Karpas-422 (cell line): Measurements from ENCODE around the gene PMM2. TPM values are rescaled to one million over a fixed set of nuclear protein-coding genes. Genes with fewer than 3 reads are reported as not detected.
"Not testable (repeated sequence)": the region's sequence is repeated elsewhere in the genome, so short reads cannot be mapped to it uniquely, and the experiment has no call there.

Experiments
- DNase-seq: peaks from one replicate; pipeline ENCODE4 v3.0.0-alpha.2; 2015
- H2AFZ ChIP-seq: fragments of 200-600 bp; sonication (generic); 2 replicates; pipeline ENCODE4 v1.6.1; 2014; ENCODE audit warnings: antibody characterized with exemption, low read length, mixed read lengths
- H3K27ac ChIP-seq: fragments of 200-600 bp; sonication (generic); 2 replicates; pipeline ENCODE4 v1.5.1; 2014; ENCODE audit warnings: mild to moderate bottlenecking, low read length, moderate library complexity
- H3K27me3 ChIP-seq: fragments of 200-600 bp; sonication (generic); 2 replicates; pipeline ENCODE4 v1.6.1; 2014; ENCODE audit warnings: low read length, mixed read lengths
- H3K36me3 ChIP-seq: fragments of 200-600 bp; sonication (generic); 2 replicates; pipeline ENCODE4 v1.6.1; 2014; ENCODE audit warnings: low read length, mixed read lengths; ENCODE audit not compliant: insufficient read depth
- H3K4me1 ChIP-seq: fragments of 200-600 bp; sonication (generic); 2 replicates; pipeline ENCODE4 v1.6.1; 2014; ENCODE audit warnings: mild to moderate bottlenecking, low read length, mixed read lengths
- H3K4me2 ChIP-seq: fragments of 200-600 bp; sonication (generic); 2 replicates; pipeline ENCODE4 v1.6.1; 2014; ENCODE audit warnings: low read length, low read depth, mild to moderate bottlenecking; ENCODE audit not compliant: poor library complexity, severe bottlenecking
- H3K4me3 ChIP-seq: fragments of 200-600 bp; sonication (generic); 2 replicates; pipeline ENCODE4 v1.5.1; 2014; ENCODE audit warnings: mild to moderate bottlenecking, antibody characterized with exemption, low read length, mixed read lengths
- H3K79me2 ChIP-seq: fragments of 200-600 bp; sonication (generic); 2 replicates; pipeline ENCODE4 v1.6.1; 2014; ENCODE audit warnings: mild to moderate bottlenecking, low read length, mixed read lengths
- H3K9ac ChIP-seq: fragments of 200-600 bp; sonication (generic); 2 replicates; pipeline ENCODE4 v1.6.0; 2014; ENCODE audit warnings: low read length
- H3K9me2 ChIP-seq: fragments of 200-600 bp; sonication (generic), shearing (Covaris generic); replicated peaks from 2 replicates; pipeline ENCODE4 v1.6.0; 2014; ENCODE audit warnings: mild to moderate bottlenecking, low read length, moderate library complexity; ENCODE audit not compliant: insufficient read depth
- H3K9me3 ChIP-seq: fragments of 300-700, 200-600 bp; sonication (generic); 2 replicates; pipeline ENCODE4 v1.6.1; 2014; ENCODE audit warnings: low read length, mixed read lengths
- H4K20me1 ChIP-seq: fragments of 200-600 bp; sonication (generic); 2 replicates; pipeline ENCODE4 v1.6.1; 2014; ENCODE audit warnings: mild to moderate bottlenecking, antibody characterized with exemption, low read length, low read depth; ENCODE audit not compliant: insufficient read depth
- total RNA-seq: library from RNA; depleted of rRNA; stranded (reverse); fragments of >200 nt; shearing (Covaris generic); gene quantifications from 2 replicates; pipeline ENCODE4 v1.2.3, GENCODE V29; 2014; ENCODE audit warnings: low replicate concordance

Gene PMM2
- total RNA-seq, 1 experiment from 2014 or later: 27.1 TPM

DNA sequence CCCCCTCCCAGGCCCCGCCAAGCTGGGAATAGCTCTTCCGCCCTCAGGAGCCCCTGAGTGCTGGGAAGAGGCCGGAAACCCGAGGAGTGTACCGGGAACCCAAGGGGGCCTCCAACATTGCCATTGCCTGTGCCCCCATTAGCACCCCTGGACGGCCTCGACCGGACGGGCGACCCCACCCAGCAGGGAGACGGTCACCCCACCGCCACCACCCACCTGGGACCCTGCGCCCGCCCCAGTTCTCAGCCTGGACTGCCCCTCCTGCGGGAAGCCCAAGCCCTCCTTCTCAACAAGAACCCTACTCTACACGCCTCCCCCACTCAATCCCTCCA lies 69.2 kb downstream of the PMM2 start:
- Histone ChIP-seq H3K27me3 (no peaks in the 10 kb centered on the region), H3K4me1 (peaks cover 62% of the 10 kb centered on the region), H3K9me3 (no peaks in the 10 kb centered on the region), H3K9me2 (no peaks in the 10 kb centered on the region), H3K27ac (peak overlapping the region; percentile 92), H2AFZ (no peak overlapping the region), H4K20me1 (peaks cover 23% of the 10 kb centered on the region), H3K4me3 (peak overlapping the region; percentile 92), H3K36me3 (0 out of 2 replicates have a peak, but pooled peaks cover 4% of the 10 kb centered on the region), H3K79me2 (peaks cover 58% of the 10 kb centered on the region), H3K9ac (peak overlapping the region; percentile 96), H3K4me2 (peak overlapping the region; percentile 93)
- DNase-seq: no peak

DNA sequence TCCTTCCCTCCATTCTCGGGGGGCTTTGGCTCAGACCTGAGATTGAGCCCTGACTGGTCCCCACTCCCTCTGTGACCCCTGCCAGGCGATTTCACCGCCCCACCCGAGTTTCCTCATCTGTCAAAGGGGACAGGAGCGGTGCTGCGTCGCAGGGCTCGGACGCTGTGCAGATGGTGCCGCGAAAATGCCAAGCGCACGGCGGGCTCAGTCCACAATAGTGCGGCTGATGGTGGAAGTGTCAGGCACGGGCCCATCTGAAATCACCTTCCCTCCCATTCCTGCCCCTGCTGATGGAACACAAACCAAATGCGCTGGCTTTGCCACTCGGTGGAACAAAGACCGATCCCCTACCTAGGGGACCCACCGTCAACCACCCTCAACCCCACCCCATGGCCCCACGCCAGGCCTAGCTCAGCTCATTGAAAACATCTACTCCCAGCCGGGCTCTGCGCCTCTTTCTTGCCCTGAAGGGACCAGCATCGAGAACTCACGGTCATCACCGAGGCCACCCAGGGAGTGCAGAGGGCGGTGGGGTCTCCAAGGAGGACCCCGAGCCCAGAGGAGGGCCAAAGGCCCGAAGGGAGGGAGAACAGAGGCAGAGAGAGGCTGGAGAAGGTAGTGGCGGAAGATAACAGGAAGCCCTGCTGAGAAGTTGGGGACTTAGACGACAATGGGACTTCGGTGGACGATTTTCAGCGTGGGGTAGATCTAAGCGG lies 69.7 kb downstream of the PMM2 start:
- Histone ChIP-seq H3K4me3 (peak overlapping the region; percentile 92), H3K27me3 (no peaks in the 10 kb centered on the region), H3K9me3 (no peaks in the 10 kb centered on the region), H2AFZ (no peak overlapping the region), H3K9ac (peak overlapping the region; percentile 96), H3K4me1 (peaks cover 63% of the 10 kb centered on the region), H3K27ac (peak overlapping the region; percentile 92), H3K36me3 (0 out of 2 replicates have a peak, but pooled peaks cover 2% of the 10 kb centered on the region), H3K79me2 (peaks cover 53% of the 10 kb centered on the region), H3K9me2 (no peaks in the 10 kb centered on the region), H3K4me2 (peak overlapping the region; percentile 93), H4K20me1 (peaks cover 23% of the 10 kb centered on the region)
- peak; percentile 74 for DNase-seq

DNA sequence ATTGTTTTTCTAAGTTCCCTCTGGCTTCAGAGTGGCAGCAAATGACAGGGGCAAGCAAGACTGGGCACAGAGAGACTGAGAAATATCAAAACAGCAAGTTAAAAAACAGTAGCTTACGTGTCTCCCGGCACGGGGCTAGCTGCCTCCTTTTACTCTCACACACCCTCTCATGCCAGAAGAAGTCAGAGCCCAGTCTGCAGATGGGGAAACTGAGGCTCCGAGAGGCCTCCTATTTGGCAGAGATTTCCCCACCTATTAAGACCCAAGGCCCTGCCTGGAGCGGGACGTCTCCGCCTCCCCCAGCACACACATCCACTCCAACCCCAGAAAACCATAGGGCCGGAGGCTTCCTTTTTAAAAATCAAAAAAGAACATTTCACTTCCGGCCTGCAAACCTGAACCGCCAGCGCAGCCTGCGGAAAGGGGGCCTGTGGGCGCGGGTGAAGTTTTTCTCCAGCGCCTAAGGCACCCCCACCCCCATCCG lies 70.3 kb downstream of the PMM2 start:
- Histone ChIP-seq H3K27ac (peak overlapping the region; percentile 92), H3K9me2 (no peaks in the 10 kb centered on the region), H3K4me1 (peaks cover 63% of the 10 kb centered on the region), H3K4me3 (peak overlapping the region; percentile 92), H2AFZ (peak overlapping the region; percentile 80; the same call in 1 of the 2 replicates), H3K36me3 (no peaks in the 10 kb centered on the region), H4K20me1 (peaks cover 23% of the 10 kb centered on the region), H3K27me3 (no peaks in the 10 kb centered on the region), H3K79me2 (peaks cover 49% of the 10 kb centered on the region), H3K4me2 (peak overlapping the region; percentile 93), H3K9me3 (no peaks in the 10 kb centered on the region), H3K9ac (peak overlapping the region; percentile 96)
- no peak for DNase-seq

DNA sequence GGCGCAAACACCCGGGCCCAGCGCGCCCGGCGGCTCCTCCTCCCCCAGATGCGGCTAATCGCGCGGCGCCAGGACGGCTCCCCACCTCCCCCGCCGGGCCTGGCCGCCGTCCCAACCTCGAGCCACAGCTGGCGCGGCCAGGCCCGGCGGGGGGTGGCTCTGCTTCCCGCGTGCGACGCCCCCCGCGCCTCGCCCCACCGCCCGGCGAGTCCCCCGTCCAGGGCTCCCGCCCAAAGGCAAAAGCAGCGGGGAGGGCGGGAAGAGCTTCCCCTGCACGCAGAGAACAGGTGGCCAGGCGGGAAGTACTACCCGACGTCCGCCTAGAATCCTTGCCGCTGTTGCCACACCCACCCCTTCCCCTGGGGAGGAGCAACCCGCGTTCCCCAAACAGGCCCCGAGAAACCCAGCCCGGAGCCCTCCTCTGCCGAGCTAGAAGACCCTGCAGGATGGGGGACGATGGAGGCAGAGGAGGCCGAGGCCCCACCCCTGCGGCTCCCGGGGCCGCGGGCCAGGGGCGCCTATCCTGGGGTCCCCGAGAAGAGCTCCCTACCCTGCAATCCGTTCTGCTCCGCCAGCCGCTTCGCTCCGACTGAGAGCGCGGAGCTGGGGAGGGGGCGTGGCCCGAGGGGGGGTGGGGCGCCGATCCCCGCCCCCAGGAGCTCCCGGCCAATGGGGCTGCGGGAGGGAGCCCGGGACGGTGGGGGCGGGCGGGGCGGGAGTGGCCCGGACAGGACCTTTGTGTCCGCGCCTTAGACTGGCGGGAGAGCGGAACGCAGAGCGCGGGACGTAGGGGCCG lies 71.0 kb downstream of the PMM2 start, which contains the start of gene CARHSP1:
CARHSP1 (minus strand) TSS at position 591 of the 796 bp plus-strand sequence. CDS start 9,678 bp downstream, outside the sequence.
- H3K27ac ChIP-seq: peak within 1 kb of the TSS; percentile 92
- DNase-seq: peak; percentile 97
- peak within 1 kb of the TSS; percentile 92 for H3K4me3 ChIP-seq
- no peaks in the 10 kb centered on the region for H3K9me3 ChIP-seq
- H3K4me1 ChIP-seq: peaks cover 63% of the 10 kb centered on the region
- peaks cover 43% of the 10 kb centered on the region for H3K79me2 ChIP-seq
- no peaks in the 10 kb centered on the region for H3K9me2 ChIP-seq
- peak within 1 kb of the TSS; percentile 93 for H3K4me2 ChIP-seq
- peaks cover 16% of the 10 kb centered on the region; the same call in 1 of the 2 replicates for H4K20me1 ChIP-seq
- peak within 1 kb of the TSS; percentile 80; the same call in 1 of the 2 replicates for H2AFZ ChIP-seq
- no peaks in the 10 kb centered on the region for H3K27me3 ChIP-seq
- H3K36me3 ChIP-seq: no peaks in the 10 kb centered on the region
- H3K9ac ChIP-seq: peak within 1 kb of the TSS; percentile 96

DNA sequence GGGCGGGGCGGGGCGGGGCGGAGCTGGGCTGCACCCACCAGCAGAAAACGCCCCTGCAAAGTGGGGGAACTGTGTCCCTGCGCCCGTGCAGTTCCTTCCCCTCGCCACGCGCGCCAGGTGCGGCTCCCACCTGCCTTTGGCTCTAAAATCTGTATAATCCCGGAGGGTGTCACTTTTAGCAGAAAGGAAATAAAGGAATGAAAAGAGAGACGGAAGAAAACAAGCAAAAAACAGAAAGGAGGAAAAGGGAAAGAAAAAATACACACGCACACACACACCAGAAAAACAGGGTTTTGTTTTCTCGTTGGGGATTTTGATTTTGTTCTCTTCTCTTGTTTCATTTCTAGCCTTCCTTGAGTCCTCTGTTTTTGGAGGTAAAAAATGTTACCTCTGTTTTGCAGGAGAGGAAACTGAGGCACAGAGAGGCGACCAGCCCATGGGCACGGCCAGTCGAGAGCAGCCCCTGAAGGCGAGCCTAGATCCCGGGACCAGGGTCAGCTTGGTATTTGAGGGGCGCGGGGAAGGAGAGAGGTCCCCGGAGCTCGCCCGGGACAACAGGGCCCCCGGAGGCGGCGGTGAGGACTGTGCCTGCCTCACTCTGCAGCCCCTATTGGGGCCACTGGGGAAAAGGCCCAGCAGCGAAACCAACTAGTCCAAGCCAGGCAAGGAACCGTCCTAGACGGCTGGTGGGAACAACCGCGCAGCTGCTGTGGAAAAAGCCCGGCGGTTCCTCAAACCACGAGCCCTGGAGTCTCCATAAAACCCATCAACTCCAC lies 71.8 kb downstream of the PMM2 start:
- Histone ChIP-seq H3K4me3 (peak overlapping the region; percentile 60), H3K79me2 (peaks cover 37% of the 10 kb centered on the region), H3K9ac (peak overlapping the region; percentile 66), H4K20me1 (peaks cover 11% of the 10 kb centered on the region; the same call in 1 of the 2 replicates), H3K9me3 (no peaks in the 10 kb centered on the region), H3K27me3 (no peaks in the 10 kb centered on the region), H3K4me2 (peak overlapping the region; percentile 79), H3K27ac (peak overlapping the region; percentile 45), H3K9me2 (no peaks in the 10 kb centered on the region), H3K4me1 (peaks cover 56% of the 10 kb centered on the region), H3K36me3 (no peaks in the 10 kb centered on the region), H2AFZ (peak overlapping the region; percentile 62; the same call in 1 of the 2 replicates)
- DNase-seq: no peak

DNA sequence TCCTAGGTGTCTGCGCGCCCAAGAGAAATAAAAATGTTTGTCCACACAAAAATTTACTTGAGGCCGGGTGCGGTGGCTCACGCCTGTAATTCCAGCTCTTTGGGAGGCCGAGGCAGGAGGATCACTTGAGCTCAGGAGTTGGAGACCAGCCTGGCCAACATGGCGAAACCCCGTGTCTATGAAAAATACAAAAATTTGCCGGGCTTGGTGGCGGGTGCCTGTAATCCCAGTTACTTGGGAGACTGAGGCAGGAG lies 72.3 kb downstream of the PMM2 start:
- H3K4me1 ChIP-seq: peaks cover 51% of the 10 kb centered on the region
- peaks cover 11% of the 10 kb centered on the region; the same call in 1 of the 2 replicates for H4K20me1 ChIP-seq
- not testable (repeated sequence) for H3K9ac ChIP-seq, H3K27ac ChIP-seq, DNase-seq, H3K4me3 ChIP-seq, H3K27me3 ChIP-seq, H3K9me3 ChIP-seq, H2AFZ ChIP-seq, H3K36me3 ChIP-seq, H3K9me2 ChIP-seq
- peak overlapping the region; percentile 79 for H3K4me2 ChIP-seq
- H3K79me2 ChIP-seq: peaks cover 31% of the 10 kb centered on the region

DNA sequence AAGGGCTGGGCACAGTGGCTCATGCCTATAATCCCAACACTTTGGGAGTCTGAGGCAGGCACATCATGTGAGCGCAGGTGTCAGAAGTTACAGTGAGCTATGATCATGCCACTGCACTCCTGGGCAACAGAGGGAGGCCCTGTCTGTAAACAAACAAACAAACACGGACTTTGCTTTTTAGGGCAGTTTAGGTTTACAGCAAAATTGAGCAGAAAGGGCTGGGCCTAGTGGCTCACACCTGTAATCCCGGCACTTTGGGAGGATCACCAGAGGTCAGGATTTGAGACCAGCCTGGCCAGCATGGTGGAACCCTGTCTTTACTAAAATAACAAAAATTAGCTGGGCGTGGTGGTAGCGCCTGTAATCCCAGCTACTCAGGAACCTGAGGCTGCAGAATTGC lies 74.4 kb downstream of the PMM2 start:
- Histone ChIP-seq H3K4me2 (no peak overlapping the region), H4K20me1 (0 out of 2 replicates have a peak, but pooled peaks cover 3% of the 10 kb centered on the region)

More for the DNA sequence above, 74.4 kb downstream of the PMM2 start:
- Histone ChIP-seq H3K4me1 (peaks cover 30% of the 10 kb centered on the region), H3K36me3 (no peaks in the 10 kb centered on the region), H2AFZ (no peak overlapping the region), H3K27ac (peak overlapping the region; percentile 81; the same call in 1 of the 2 replicates), H3K9me3 (no peaks in the 10 kb centered on the region), H3K9ac (no peak overlapping the region), H3K79me2 (peaks cover 10% of the 10 kb centered on the region), H3K9me2 (no peaks in the 10 kb centered on the region), H3K27me3 (no peaks in the 10 kb centered on the region), H3K4me3 (no peak overlapping the region)
- DNase-seq: no peak
